Aorta (tissue), 5 donors: ENCODE data around the gene LMOD2. TPM values are rescaled to one million over a fixed set of nuclear protein-coding genes. Genes with fewer than 3 reads are reported as not detected.

ENCODE experiments used
- ATAC-seq: fragments of 200-7000 bp; cut with Tn5 transposase; one replicate; pipeline ENCODE4 v1.9.1; 2022; ENCODE audit warnings: moderate library complexity; ENCODE audit not compliant: low FRiP score
- DNase-seq, 2 donors: peaks; one replicate each; pipeline ENCODE4 v3.0.0-alpha.2; 2020
- H3K27ac ChIP-seq, 2 donors: one replicate each; pipeline ENCODE4 v1.5.1; 2013; ENCODE audit warnings: low read length in 2 of 2, mild to moderate bottlenecking in 2 of 2, moderate library complexity in 2 of 2, control low read depth in 1 of 2, inconsistent platforms in 1 of 2, low read depth in 1 of 2
- H3K27me3 ChIP-seq, 2 donors: one replicate each; pipeline ENCODE4 v1.6.1; 2013; ENCODE audit warnings: control low read depth in 1 of 2, low read length in 1 of 2, mild to moderate bottlenecking in 1 of 2, moderate library complexity in 1 of 2; ENCODE audit not compliant: insufficient read depth in 2 of 2, control insufficient read depth in 1 of 2
- H3K36me3 ChIP-seq, 2 donors: one replicate each; pipeline ENCODE4 v1.6.1; 2013; ENCODE audit warnings: control low read depth in 1 of 2, low read length in 1 of 2, mild to moderate bottlenecking in 1 of 2; ENCODE audit not compliant: insufficient read depth in 2 of 2, control insufficient read depth in 1 of 2
- H3K4me1 ChIP-seq, 2 donors: one replicate each; pipeline ENCODE4 v1.6.1; 2013; ENCODE audit warnings: low read length in 2 of 2, control low read depth in 1 of 2, mild to moderate bottlenecking in 1 of 2, moderate library complexity in 1 of 2; ENCODE audit not compliant: insufficient read depth in 2 of 2, control insufficient read depth in 1 of 2
- H3K4me3 ChIP-seq, 2 donors: one replicate each; pipeline ENCODE4 v1.5.1; 2013; ENCODE audit warnings: low read length in 2 of 2, control low read depth in 1 of 2, mild to moderate bottlenecking in 1 of 2
- H3K9me3 ChIP-seq: one replicate; pipeline ENCODE4 v1.6.1; 2013; ENCODE audit warnings: mild to moderate bottlenecking, low read length; ENCODE audit not compliant: control insufficient read depth
- WGBS, 2 donors: extraction: QIAGEN DNeasy Blood & Tissue Kit; methylation state at CpG; one replicate each; pipeline ENCODE4 v1.1.7; 2013; 5-methylcytosine and 5-hydroxymethylcytosine counted together
- intact Hi-C, 2 donors: fragments of 100-400 bp; cut with DNase I; formaldehyde crosslinking; loops; one replicate each; pipeline versions ENCODE4 v1.14.2 to v1.15.0; 2022
- polyA plus RNA-seq, 2 donors: library from polyadenylated mRNA; stranded (reverse); fragments of 200-250 nt; gene quantifications; one replicate each; pipeline ENCODE4 v1.2.3, GENCODE V29; 2013
- total RNA-seq, 2 donors: library from RNA; stranded (reverse); fragmentation: NEBNext Ultra II Directional; extraction: Animal tissue kit (Norgen Biotek cat#: 25700); gene quantifications; one replicate each; pipeline ENCODE4 v1.2.1, GENCODE V29; 2021
- donor health status: healthy with polysubstance abuse.
- donor health status: Bipolar disorder and iron deficiency.
- donor health status: DM: no; HTN: no; CAD: no.
- donor health status: DM: no; HTN: no; CAD: no.
- donor health status: DM: yes; HTN: yes; CAD: no.

LMOD2 gene
- total and polyA plus RNA-seq, 4 donors, result 1.8 TPM; not detected in 3

GRCh38 chr7:123710683-123711082, 55.0 kb downstream of the LMOD2 start:
- 54 to 68% methylated on average over 2 of the region's 2 CpGs for WGBS, 2 donors
- no peak for ATAC-seq
- H3K27me3 ChIP-seq, result no peaks in the 10 kb centered on the region
- H3K36me3 ChIP-seq, result peaks cover 0 to 1% of the 10 kb centered on the region in 2 donors
- no peak for DNase-seq
- no peak overlapping the region for H3K4me3 ChIP-seq
- H3K4me1 ChIP-seq, result peaks cover 0 to 5% of the 10 kb centered on the region in 2 donors
- H3K9me3 ChIP-seq, result no peaks in the 10 kb centered on the region
- no peak overlapping the region for H3K27ac ChIP-seq
- intact Hi-C loops, result no loop called here

- Histone ChIP-seq H3K4me1 (peaks cover 0 to 5% of the 10 kb centered on the region in 2 donors), H3K27ac (no peak overlapping the region), H3K27me3 (no peaks in the 10 kb centered on the region), H3K9me3 (no peaks in the 10 kb centered on the region), H3K36me3 (peaks cover 0 to 1% of the 10 kb centered on the region in 2 donors), H3K4me3 (no peak overlapping the region)
- ATAC-seq (no peak), DNase-seq (no peak)
- intact Hi-C loops, result no loop called here
Measured at GRCh38 chr7:123711832-123712293, 56.2 kb downstream of the LMOD2 start.

- Histone ChIP-seq H3K27me3 (no peaks in the 10 kb centered on the region), H3K9me3 (no peaks in the 10 kb centered on the region), H3K4me3 (no peak overlapping the region), H3K36me3 (peaks cover 0 to under 1% of the 10 kb centered on the region in 2 donors), H3K27ac (no peak overlapping the region), H3K4me1 (peaks cover 0 to 5% of the 10 kb centered on the region in 2 donors)
- intact Hi-C loops, result no loop called here
- DNase-seq, result no peak
- no peak for ATAC-seq
- WGBS, 2 donors, result 45 to 56% methylated on average over 1 of the region's 1 CpG
Measured at GRCh38 chr7:123712619-123713018, 57.0 kb downstream of the LMOD2 start.

Other genes with a start within 250 kb of the LMOD2 start
- gene IQUB, start 121.3 kb upstream of the LMOD2 start, total RNA-seq, result under 1 TPM; 0.39 to 0.81 TPM
- gene IQUB, start 121.3 kb upstream of the LMOD2 start, polyA plus RNA-seq, result under 1 TPM in 1 of 2 donors, not detected in 1; 0.59 TPM
- 10 to 100 TPM; 51.1 to 53.6 TPM for gene NDUFA5, start 98.0 kb upstream of the LMOD2 start, total RNA-seq
- gene NDUFA5, start 98.0 kb upstream of the LMOD2 start, polyA plus RNA-seq, result 100 to 1,000 TPM in 1 of 2 donors, 10 to 100 TPM in 1; 79.7 to 138 TPM
- gene ASB15, start 54.0 kb upstream of the LMOD2 start, total RNA-seq, result not detected
- under 1 TPM in 1 of 2 donors, not detected in 1; 0.13 TPM for gene ASB15, start 54.0 kb upstream of the LMOD2 start, polyA plus RNA-seq
- 10 to 100 TPM; 46.0 to 48.2 TPM for gene WASL, start 93.1 kb downstream of the LMOD2 start, total RNA-seq
- gene WASL, start 93.1 kb downstream of the LMOD2 start, polyA plus RNA-seq, result 10 to 100 TPM; 21.3 to 29.1 TPM
- gene HYAL4, start 189.3 kb downstream of the LMOD2 start, total RNA-seq, result not detected
- not detected for gene HYAL4, start 189.3 kb downstream of the LMOD2 start, polyA plus RNA-seq